HG03565 (cell line): ENCODE results near the gene LTBP1.
"Not testable (repeated sequence)": the region's sequence is repeated elsewhere in the genome, so short reads cannot be mapped to it uniquely, and the experiment has no call there.

ENCODE experiments used
- ATAC-seq: cut with Tn5 transposase; IDR thresholded peaks from one replicate; pipeline ENCODE4 v1.9.1; 2021; ENCODE audit warnings: mild to moderate bottlenecking, moderate library complexity; ENCODE audit not compliant: unreplicated experiment

Gene LTBP1

GRCh38 chr2:33442052-33442451 lies 495.3 kb downstream of the LTBP1 start:
- ATAC-seq, result not testable (repeated sequence)

GRCh38 chr2:33442528-33443079 lies 495.9 kb downstream of the LTBP1 start:
- ATAC-seq, result no peak

GRCh38 chr2:33443274-33443829 lies 496.6 kb downstream of the LTBP1 start:
- ATAC-seq, result no peak

GRCh38 chr2:33444967-33445366 lies 498.2 kb downstream of the LTBP1 start:
- no peak for ATAC-seq

GRCh38 chr2:33448220-33448899 lies 501.6 kb downstream of the LTBP1 start:
- ATAC-seq, result no peak
